ENCODE results near the gene ADCY4. TPM values are rescaled to one million over a fixed set of nuclear protein-coding genes. Genes with fewer than 3 reads are reported as not detected.

The ADCY4 gene
- total RNA-seq, 1 donor, result 1.2 TPM

- no peak overlapping the region for H3K4me3 ChIP-seq (ENCODE audit: low read depth, low read length)
- TF ChIP-seq, protein P1, sequence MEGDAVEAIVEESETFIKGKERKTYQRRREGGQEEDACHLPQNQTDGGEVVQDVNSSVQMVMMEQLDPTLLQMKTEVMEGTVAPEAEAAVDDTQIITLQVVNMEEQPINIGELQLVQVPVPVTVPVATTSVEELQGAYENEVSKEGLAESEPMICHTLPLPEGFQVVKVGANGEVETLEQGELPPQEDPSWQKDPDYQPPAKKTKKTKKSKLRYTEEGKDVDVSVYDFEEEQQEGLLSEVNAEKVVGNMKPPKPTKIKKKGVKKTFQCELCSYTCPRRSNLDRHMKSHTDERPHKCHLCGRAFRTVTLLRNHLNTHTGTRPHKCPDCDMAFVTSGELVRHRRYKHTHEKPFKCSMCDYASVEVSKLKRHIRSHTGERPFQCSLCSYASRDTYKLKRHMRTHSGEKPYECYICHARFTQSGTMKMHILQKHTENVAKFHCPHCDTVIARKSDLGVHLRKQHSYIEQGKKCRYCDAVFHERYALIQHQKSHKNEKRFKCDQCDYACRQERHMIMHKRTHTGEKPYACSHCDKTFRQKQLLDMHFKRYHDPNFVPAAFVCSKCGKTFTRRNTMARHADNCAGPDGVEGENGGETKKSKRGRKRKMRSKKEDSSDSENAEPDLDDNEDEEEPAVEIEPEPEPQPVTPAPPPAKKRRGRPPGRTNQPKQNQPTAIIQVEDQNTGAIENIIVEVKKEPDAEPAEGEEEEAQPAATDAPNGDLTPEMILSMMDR (IDR thresholded peaks at IDR 0.05; ENCODE audit: insufficient read depth, low read length), result no peak
- DNase-seq (ENCODE audit: low read depth), result no peak
These were observed 21.9 kb downstream of the ADCY4 start for GRCh38 chr14:24312736-24313507.

- H3K4me3 ChIP-seq (ENCODE audit: low read depth, low read length), result no peak overlapping the region
- TF ChIP-seq, protein P1 (IDR thresholded peaks at IDR 0.05; ENCODE audit: insufficient read depth, low read length), result no peak
- peak; percentile 32 for DNase-seq (ENCODE audit: low read depth)
These were observed 22.8 kb downstream of the ADCY4 start for GRCh38 chr14:24311837-24312615.

DNA sequence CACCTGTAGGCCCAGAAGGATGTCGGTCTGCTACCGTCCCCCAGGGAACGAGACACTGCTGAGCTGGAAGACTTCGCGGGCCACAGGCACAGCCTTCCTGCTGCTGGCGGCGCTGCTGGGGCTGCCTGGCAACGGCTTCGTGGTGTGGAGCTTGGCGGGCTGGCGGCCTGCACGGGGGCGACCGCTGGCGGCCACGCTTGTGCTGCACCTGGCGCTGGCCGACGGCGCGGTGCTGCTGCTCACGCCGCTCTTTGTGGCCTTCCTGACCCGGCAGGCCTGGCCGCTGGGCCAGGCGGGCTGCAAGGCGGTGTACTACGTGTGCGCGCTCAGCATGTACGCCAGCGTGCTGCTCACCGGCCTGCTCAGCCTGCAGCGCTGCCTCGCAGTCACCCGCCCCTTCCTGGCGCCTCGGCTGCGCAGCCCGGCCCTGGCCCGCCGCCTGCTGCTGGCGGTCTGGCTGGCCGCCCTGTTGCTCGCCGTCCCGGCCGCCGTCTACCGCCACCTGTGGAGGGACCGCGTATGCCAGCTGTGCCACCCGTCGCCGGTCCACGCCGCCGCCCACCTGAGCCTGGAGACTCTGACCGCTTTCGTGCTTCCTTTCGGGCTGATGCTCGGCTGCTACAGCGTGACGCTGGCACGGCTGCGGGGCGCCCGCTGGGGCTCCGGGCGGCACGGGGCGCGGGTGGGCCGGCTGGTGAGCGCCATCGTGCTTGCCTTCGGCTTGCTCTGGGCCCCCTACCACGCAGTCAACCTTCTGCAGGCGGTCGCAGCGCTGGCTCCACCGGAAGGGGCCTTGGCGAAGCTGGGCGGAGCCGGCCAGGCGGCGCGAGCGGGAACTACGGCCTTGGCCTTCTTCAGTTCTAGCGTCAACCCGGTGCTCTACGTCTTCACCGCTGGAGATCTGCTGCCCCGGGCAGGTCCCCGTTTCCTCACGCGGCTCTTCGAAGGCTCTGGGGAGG, 23.9 kb downstream of the ADCY4 start, which contains the start of gene LTB4R:
TSS of gene LTB4R (plus strand) at position 857 of the 959 bp plus-strand sequence. CDS start 4,150 bp downstream, outside the sequence.
- TF ChIP-seq, protein P1 (IDR thresholded peaks at IDR 0.05; ENCODE audit: insufficient read depth, low read length), result peak; percentile 26
- peak; percentile 70 for DNase-seq (ENCODE audit: low read depth)
- peak within 1 kb of the TSS; percentile 28 for H3K4me3 ChIP-seq (ENCODE audit: low read depth, low read length)

DNA sequence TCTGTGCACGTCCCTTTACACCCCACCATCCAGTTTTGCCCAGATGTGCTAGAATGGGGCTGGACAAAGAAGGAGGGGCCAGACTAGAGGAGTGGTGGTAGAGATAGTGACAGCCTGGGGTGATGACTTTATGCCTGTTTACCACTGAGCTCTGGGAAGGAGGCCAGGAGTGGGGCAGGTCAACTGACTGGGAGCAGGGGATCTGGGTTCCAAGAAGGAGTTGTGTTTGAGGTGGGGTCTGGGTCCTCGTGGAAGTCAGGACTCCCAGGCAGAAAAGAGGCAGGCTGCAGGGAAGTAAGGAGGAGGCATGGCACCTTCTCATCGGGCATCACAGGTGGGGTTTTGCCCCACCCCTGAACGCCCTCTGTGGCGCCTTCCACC, 24.6 kb downstream of the ADCY4 start:
- TF ChIP-seq, protein P1 (IDR thresholded peaks at IDR 0.05; ENCODE audit: insufficient read depth, low read length), result no peak
- no peak for DNase-seq (ENCODE audit: low read depth)
- no peak overlapping the region for H3K4me3 ChIP-seq (ENCODE audit: low read depth, low read length)

DNA sequence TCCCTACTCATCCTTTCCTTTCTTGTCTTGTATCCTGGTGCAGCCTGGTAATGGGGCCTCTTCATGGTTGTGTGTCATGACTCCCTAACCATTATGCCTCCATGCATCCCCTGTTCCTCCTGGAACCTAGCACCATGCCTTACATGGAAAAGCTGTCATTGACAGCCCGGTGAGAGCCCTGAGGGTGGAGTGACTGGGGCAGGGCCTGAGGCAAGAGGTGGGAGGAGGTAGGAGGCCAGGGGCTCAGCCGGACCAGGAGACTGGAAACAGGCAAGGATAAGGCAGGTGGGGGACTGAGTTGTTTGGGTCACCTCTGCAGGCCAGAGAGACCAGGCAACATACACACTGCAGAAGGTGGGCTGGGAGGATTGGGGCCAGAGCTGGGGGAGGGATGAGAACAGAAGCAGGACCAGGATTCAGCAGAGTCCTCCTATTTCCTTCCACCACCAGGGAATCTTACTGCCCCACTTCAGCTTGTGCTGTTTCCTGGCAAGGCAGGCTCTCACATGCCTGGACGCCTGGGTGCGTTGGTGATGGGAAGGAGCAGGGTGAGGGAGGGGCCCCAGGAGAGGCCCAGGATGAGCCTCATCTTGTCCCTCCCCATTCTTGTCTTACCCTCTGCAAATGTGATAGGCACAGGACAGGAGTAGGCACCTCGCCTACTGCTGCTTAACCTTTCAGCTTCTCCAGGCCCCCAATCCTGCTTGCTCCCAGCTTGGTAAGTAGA, 25.2 kb downstream of the ADCY4 start, which contains the start of gene LTB4R2:
TSS of gene LTB4R2 (plus strand) at position 603 of the 727 bp plus-strand sequence. CDS start 525 bp downstream, outside the sequence.
- TF ChIP-seq, protein P1 (IDR thresholded peaks at IDR 0.05; ENCODE audit: insufficient read depth, low read length), result no peak
- DNase-seq (ENCODE audit: low read depth), result no peak
- peak within 1 kb of the TSS; percentile 28 for H3K4me3 ChIP-seq (ENCODE audit: low read depth, low read length)
